Spinal cord (tissue), 10 donors: ENCODE measurements around the gene ZNF282. TPM values are rescaled to one million over a fixed set of nuclear protein-coding genes. Genes with fewer than 3 reads are reported as not detected.

Source experiments
- DNase-seq, 6 donors: peaks; one replicate each; pipeline versions ENCODE4 v3.0.0 to v3.0.0-alpha.2; 2013 to 2015; ENCODE audit warnings: low spot score in 6 of 6, low read depth in 4 of 6
- H3K27ac ChIP-seq: one replicate; pipeline ENCODE4 v1.5.1; 2013; ENCODE audit warnings: low read depth, low read length, control low read depth
- H3K27me3 ChIP-seq: one replicate; pipeline ENCODE4 v1.6.1; 2013; ENCODE audit warnings: low read length; ENCODE audit not compliant: control insufficient read depth, insufficient read depth
- H3K36me3 ChIP-seq: one replicate; pipeline ENCODE4 v1.6.1; 2013; ENCODE audit warnings: low read length; ENCODE audit not compliant: control insufficient read depth, insufficient read depth
- H3K4me1 ChIP-seq: one replicate; pipeline ENCODE4 v1.6.1; 2013; ENCODE audit warnings: low read length; ENCODE audit not compliant: control insufficient read depth, insufficient read depth
- H3K4me3 ChIP-seq: one replicate; pipeline ENCODE4 v1.5.1; 2013; ENCODE audit warnings: low read depth, low read length, control low read depth
- H3K9me3 ChIP-seq: one replicate; pipeline ENCODE4 v1.6.1; 2013; ENCODE audit warnings: low read length; ENCODE audit not compliant: control insufficient read depth, insufficient read depth
- WGBS: methylation state at CpG from one replicate; pipeline ENCODE4 v1.1.5; 2013; ENCODE audit warnings: missing lambda C conversion rate; ENCODE audit not compliant: insufficient coverage; 5-methylcytosine and 5-hydroxymethylcytosine counted together
- polyA plus RNA-seq, 2 donors: library from polyadenylated mRNA; unstranded; fragments of 120-200 nt; gene quantifications; one replicate each; pipeline ENCODE4 v1.2.1, GENCODE V29; 2013; ENCODE audit not compliant: insufficient read length in 2 of 2
- total RNA-seq, 2 donors: library from RNA; depleted of rRNA in 1 of 2; stranded (reverse); fragments of 120-200 nt in 1 of 2; fragments of >200 nt in 1 of 2; gene quantifications; one replicate each; pipeline versions ENCODE4 v1.2.3 to v1.2.4, GENCODE V29; 2013 to 2014
- donor health status: healthy.

Gene ZNF282
- total and polyA plus RNA-seq, 4 donors: 17.8 to 35.0 (median 24.0) TPM

GRCh38 chr7:149188637-149189259 is 6.6 kb upstream of the ZNF282 start:
- no peak overlapping the region for H3K4me3 ChIP-seq
- no peaks in the 10 kb centered on the region for H3K9me3 ChIP-seq
- no peaks in the 10 kb centered on the region for H3K4me1 ChIP-seq
- H3K27ac ChIP-seq: no peak overlapping the region
- DNase-seq: no peak
- WGBS: no CpG with 5 or more reads among the region's 12 CpGs
- peaks cover under 1% of the 10 kb centered on the region for H3K36me3 ChIP-seq
- H3K27me3 ChIP-seq: no peaks in the 10 kb centered on the region

GRCh38 chr7:149191851-149192250 is 3.5 kb upstream of the ZNF282 start:
- 50% methylated on average over 2 of the region's 5 CpGs for WGBS
- peaks cover 9% of the 10 kb centered on the region for H3K4me1 ChIP-seq
- H3K9me3 ChIP-seq: no peaks in the 10 kb centered on the region
- peaks cover 6% of the 10 kb centered on the region for H3K36me3 ChIP-seq
- H3K27ac ChIP-seq: no peak overlapping the region
- no peak for DNase-seq
- H3K4me3 ChIP-seq: no peak overlapping the region
- H3K27me3 ChIP-seq: no peaks in the 10 kb centered on the region

GRCh38 chr7:149194799-149195179 is 557 bp upstream of the ZNF282 start:
- no peak for DNase-seq
- peak overlapping the region; percentile 85 for H3K27ac ChIP-seq

GRCh38 chr7:149196151-149196704 is 882 bp downstream of the ZNF282 start:
- Histone ChIP-seq H3K9me3 (no peaks in the 10 kb centered on the region), H3K27ac (peak overlapping the region; percentile 42), H3K4me1 (peaks cover 15% of the 10 kb centered on the region), H3K36me3 (peaks cover 40% of the 10 kb centered on the region), H3K27me3 (no peaks in the 10 kb centered on the region), H3K4me3 (peak overlapping the region; percentile 67)
- peak in 1 of 6 donors; percentile 20 for DNase-seq
- WGBS: 4% methylated on average over 9 of the region's 17 CpGs

More at GRCh38 chr7:149194799-149195179, 557 bp upstream of the ZNF282 start:
- Histone ChIP-seq H3K36me3 (peaks cover 28% of the 10 kb centered on the region), H3K27me3 (no peaks in the 10 kb centered on the region), H3K4me1 (peaks cover 15% of the 10 kb centered on the region), H3K4me3 (peak overlapping the region; percentile 78), H3K9me3 (no peaks in the 10 kb centered on the region)
- 88% methylated on average over 3 of the region's 4 CpGs for WGBS

- no peak for DNase-seq
- H3K4me3 ChIP-seq: peak overlapping the region; percentile 67
These were observed 1.4 kb downstream of the ZNF282 start for GRCh38 chr7:149196705-149197171.

GRCh38 chr7:149197675-149198074 is 2.3 kb downstream of the ZNF282 start:
- no peaks in the 10 kb centered on the region for H3K27me3 ChIP-seq
- H3K4me3 ChIP-seq: no peak overlapping the region
- DNase-seq: no peak
- peaks cover 53% of the 10 kb centered on the region for H3K36me3 ChIP-seq
- WGBS: 92% methylated on average over 2 of the region's 4 CpGs
- no peak overlapping the region for H3K27ac ChIP-seq
- H3K9me3 ChIP-seq: no peaks in the 10 kb centered on the region
- peaks cover 15% of the 10 kb centered on the region for H3K4me1 ChIP-seq

More at GRCh38 chr7:149196705-149197171, 1.4 kb downstream of the ZNF282 start:
- no peaks in the 10 kb centered on the region for H3K27me3 ChIP-seq
- H3K9me3 ChIP-seq: no peaks in the 10 kb centered on the region
- H3K4me1 ChIP-seq: peaks cover 15% of the 10 kb centered on the region
- WGBS: 25% methylated on average over 5 of the region's 7 CpGs
- no peak overlapping the region for H3K27ac ChIP-seq
- H3K36me3 ChIP-seq: peaks cover 45% of the 10 kb centered on the region

GRCh38 chr7:149198161-149198816 is 2.9 kb downstream of the ZNF282 start:
- peaks cover 15% of the 10 kb centered on the region for H3K4me1 ChIP-seq
- H3K36me3 ChIP-seq: peaks cover 56% of the 10 kb centered on the region
- 91% methylated on average over 19 of the region's 22 CpGs for WGBS
- H3K27ac ChIP-seq: no peak overlapping the region
- H3K9me3 ChIP-seq: no peaks in the 10 kb centered on the region
- DNase-seq: no peak
- H3K4me3 ChIP-seq: no peak overlapping the region
- no peaks in the 10 kb centered on the region for H3K27me3 ChIP-seq

- peaks cover 15% of the 10 kb centered on the region for H3K4me1 ChIP-seq
- no peak overlapping the region for H3K4me3 ChIP-seq
- H3K36me3 ChIP-seq: peaks cover 65% of the 10 kb centered on the region
- no peaks in the 10 kb centered on the region for H3K9me3 ChIP-seq
- H3K27me3 ChIP-seq: no peaks in the 10 kb centered on the region
- H3K27ac ChIP-seq: no peak overlapping the region
- no peak for DNase-seq
- 98% methylated on average over 6 of the region's 6 CpGs for WGBS
These were observed 4.1 kb downstream of the ZNF282 start for GRCh38 chr7:149199234-149199995.

GRCh38 chr7:149202831-149203231 is 7.5 kb downstream of the ZNF282 start:
- Histone ChIP-seq H3K36me3 (peaks cover 83% of the 10 kb centered on the region), H3K4me1 (no peaks in the 10 kb centered on the region), H3K27me3 (no peaks in the 10 kb centered on the region), H3K27ac (no peak overlapping the region), H3K4me3 (no peak overlapping the region), H3K9me3 (no peaks in the 10 kb centered on the region)
- peak in 1 of 6 donors; percentile 57 for DNase-seq
- WGBS: 98% methylated on average over 5 of the region's 6 CpGs
